NCI-H1436 (cell line): ENCODE measurements around the gene TPO.
"Not testable (repeated sequence)": the region's sequence is repeated elsewhere in the genome, so short reads cannot be mapped to it uniquely, and the experiment has no call there.

ENCODE experiments used
- DNase-seq: peaks from one replicate; lab custom pipeline; 2025; lab: John Stamatoyannopoulos, UW

Gene TPO

GRCh38 chr2:1484131-1484884 is 71.0 kb downstream of the TPO start:
- DNase-seq = no peak

GRCh38 chr2:1486670-1487069 is 73.4 kb downstream of the TPO start:
- DNase-seq = no peak

- DNase-seq = no peak
Observed at GRCh38 chr2:1487758-1488157, 74.5 kb downstream of the TPO start.

GRCh38 chr2:1488181-1488671 is 75.0 kb downstream of the TPO start:
- no peak for DNase-seq

GRCh38 chr2:1488851-1489250 is 75.6 kb downstream of the TPO start:
- DNase-seq = no peak

- no peak for DNase-seq
Observed at GRCh38 chr2:1489486-1489885, 76.2 kb downstream of the TPO start.

- DNase-seq = not testable (repeated sequence)
Observed at GRCh38 chr2:1490381-1490780, 77.1 kb downstream of the TPO start.

GRCh38 chr2:1491751-1492150 is 78.5 kb downstream of the TPO start:
- DNase-seq = no peak

- not testable (repeated sequence) for DNase-seq
Observed at GRCh38 chr2:1492231-1492630, 79.0 kb downstream of the TPO start.

GRCh38 chr2:1492711-1493430 is 79.6 kb downstream of the TPO start:
- no peak for DNase-seq

GRCh38 chr2:1493431-1494126 is 80.3 kb downstream of the TPO start:
- DNase-seq = no peak

GRCh38 chr2:1494257-1494656 is 81.0 kb downstream of the TPO start:
- DNase-seq = no peak

- no peak for DNase-seq
Observed at GRCh38 chr2:1494906-1495305, 81.6 kb downstream of the TPO start.

- DNase-seq = no peak
Observed at GRCh38 chr2:1495676-1496358, 82.6 kb downstream of the TPO start.

- DNase-seq = no peak
Observed at GRCh38 chr2:1496359-1496821, 83.1 kb downstream of the TPO start.

GRCh38 chr2:1497122-1497611 is 83.9 kb downstream of the TPO start:
- DNase-seq = no peak

- no peak for DNase-seq
Observed at GRCh38 chr2:1498176-1498575, 84.9 kb downstream of the TPO start.

- DNase-seq = no peak
Observed at GRCh38 chr2:1499033-1499795, 86.0 kb downstream of the TPO start.

- no peak for DNase-seq
Observed at GRCh38 chr2:1501038-1501851, 88.0 kb downstream of the TPO start.

GRCh38 chr2:1501991-1502390 is 88.7 kb downstream of the TPO start:
- DNase-seq = no peak
